Measurements from ENCODE around the gene TMEM62. TPM values are rescaled to one million over a fixed set of nuclear protein-coding genes. Genes with fewer than 3 reads are reported as not detected.

TMEM62 gene
- total RNA-seq, 1 donor from 2014 or later = 26.2 TPM

- Histone ChIP-seq H3K27ac (no peak overlapping the region), H3K4me3 (no peak overlapping the region), H3K27me3 (ENCODE audit: low read depth) (peaks cover 15% of the 10 kb centered on the region), H3K36me3 (no peaks in the 10 kb centered on the region), H3K4me1 (no peaks in the 10 kb centered on the region), H3K9me3 (no peaks in the 10 kb centered on the region)
- DNase-seq = no peak
- TF ChIP-seq CTCF (IDR thresholded peaks at IDR 0.05) = no peak
- ATAC-seq = no peak
- intact Hi-C loops (cut with DNase I) = no loop called here
Measured at GRCh38 chr15:43208052-43209002, 74.9 kb downstream of the TMEM62 start.

GRCh38 chr15:43209059-43209824 lies 75.9 kb downstream of the TMEM62 start:
- DNase-seq (no peak), ATAC-seq (no peak)
- Histone ChIP-seq H3K4me1 (no peaks in the 10 kb centered on the region), H3K9me3 (no peaks in the 10 kb centered on the region), H3K27ac (no peak overlapping the region), H3K4me3 (no peak overlapping the region), H3K36me3 (no peaks in the 10 kb centered on the region), H3K27me3 (ENCODE audit: low read depth) (peaks cover 15% of the 10 kb centered on the region)
- TF ChIP-seq CTCF (IDR thresholded peaks at IDR 0.05) = no peak
- intact Hi-C loops (cut with DNase I) = no loop called here

- intact Hi-C loops (cut with DNase I) = no loop called here
- no peak overlapping the region for H3K4me3 ChIP-seq
- no peaks in the 10 kb centered on the region for H3K9me3 ChIP-seq
- no peak overlapping the region for H3K27ac ChIP-seq
- H3K4me1 ChIP-seq = no peaks in the 10 kb centered on the region
- no peak for TF ChIP-seq CTCF (IDR thresholded peaks at IDR 0.05)
- DNase-seq (no peak), ATAC-seq (no peak)
- H3K36me3 ChIP-seq = no peaks in the 10 kb centered on the region
- peaks cover 15% of the 10 kb centered on the region for H3K27me3 ChIP-seq (ENCODE audit: low read depth)
Measured at GRCh38 chr15:43210172-43210745, 76.9 kb downstream of the TMEM62 start.

- H3K4me3 ChIP-seq = no peak overlapping the region
- H3K9me3 ChIP-seq = no peaks in the 10 kb centered on the region
- ATAC-seq (no peak), DNase-seq (no peak)
- no peaks in the 10 kb centered on the region for H3K4me1 ChIP-seq
- H3K27me3 ChIP-seq (ENCODE audit: low read depth) = peaks cover 15% of the 10 kb centered on the region
- intact Hi-C loops (cut with DNase I) = no loop called here
- H3K36me3 ChIP-seq = no peaks in the 10 kb centered on the region
- TF ChIP-seq CTCF (IDR thresholded peaks at IDR 0.05) = no peak
- H3K27ac ChIP-seq = no peak overlapping the region
Measured at GRCh38 chr15:43210807-43211206, 77.4 kb downstream of the TMEM62 start.

GRCh38 chr15:43211224-43211735 lies 77.9 kb downstream of the TMEM62 start:
- intact Hi-C loops (cut with DNase I) = no loop called here
- peaks cover 15% of the 10 kb centered on the region for H3K27me3 ChIP-seq (ENCODE audit: low read depth)
- DNase-seq = no peak
- no peaks in the 10 kb centered on the region for H3K4me1 ChIP-seq
- H3K4me3 ChIP-seq = no peak overlapping the region
- no peaks in the 10 kb centered on the region for H3K9me3 ChIP-seq
- no peak overlapping the region for H3K27ac ChIP-seq
- ATAC-seq = no peak
- no peaks in the 10 kb centered on the region for H3K36me3 ChIP-seq
- no peak for TF ChIP-seq CTCF (IDR thresholded peaks at IDR 0.05)

All from lower lobe of right lung (tissue), 2 donors.